Fibroblast of lung (primary cell): ENCODE data around the gene GAGE10.

Experiments used
- CTCF ChIP-seq, 2 donors: IDR thresholded peaks in 1 of 2; conservative IDR thresholded peaks in 1 of 2; 1 replicate in 1 of 2; 2 replicates in 1 of 2; pipeline ENCODE4 v1.5.1; 2011 to 2012; ENCODE audit warnings: low read length in 2 of 2, control low read depth in 1 of 2, inconsistent platforms in 1 of 2, low read depth in 1 of 2, mild to moderate bottlenecking in 1 of 2
- EZH2 ChIP-seq: IDR thresholded peaks from 2 replicates; pipeline ENCODE4 v1.5.1; 2012; ENCODE audit warnings: low read length, control low read depth, mild to moderate bottlenecking; ENCODE audit errors: missing control alignments

GRCh38 chrX:49272421-49272820, 31.0 kb upstream of the GAGE10 start:
- TF ChIP-seq CTCF (conservative IDR thresholded peaks at IDR 0.05 in 1 of 2, IDR thresholded peaks at IDR 0.05 in 1 of 2; ENCODE audit: low read depth in 1 of 2, low read length in 2 of 2) (no peak), EZH2 (no peak)
